Measurements from ENCODE around the gene RAB30.

- no peak for TF ChIP-seq CTCF (IDR thresholded peaks at IDR 0.05; ENCODE audit: insufficient read depth, low read length)
- TF ChIP-seq REST (IDR thresholded peaks at IDR 0.05; ENCODE audit: insufficient replicate concordance, low read depth), result no peak
- TF ChIP-seq GABPA (IDR thresholded peaks at IDR 0.05; ENCODE audit: low read depth), result no peak
- TF ChIP-seq POLR2AphosphoS5 (IDR thresholded peaks at IDR 0.05; ENCODE audit: low read depth), result no peak
Observed at GRCh38 chr11:82999232-82999631, 72.5 kb downstream of the RAB30 start.
